Skeletal muscle satellite cell (primary cell): ENCODE measurements around the gene IGFN1.
"Not testable (repeated sequence)": the region's sequence is repeated elsewhere in the genome, so short reads cannot be mapped to it uniquely, and the experiment has no call there.

ENCODE experiments used
- H3K27me3 ChIP-seq: 2 replicates; pipeline ENCODE4 v1.7.0; 2013; ENCODE audit warnings: low read length; ENCODE audit not compliant: control insufficient read depth, insufficient read depth
- H3K36me3 ChIP-seq: 2 replicates; pipeline ENCODE4 v1.7.0; 2013; ENCODE audit warnings: mild to moderate bottlenecking, control low read depth, low read length; ENCODE audit not compliant: insufficient read depth
- H3K4me1 ChIP-seq: 2 replicates; pipeline ENCODE4 v1.7.0; 2013; ENCODE audit warnings: low read length; ENCODE audit not compliant: control insufficient read depth, insufficient read depth
- H3K4me2 ChIP-seq: 2 replicates; pipeline ENCODE4 v1.7.0; 2013; ENCODE audit warnings: mild to moderate bottlenecking, low read length
- H3K4me3 ChIP-seq: 2 replicates; pipeline ENCODE4 v1.7.0; 2013; ENCODE audit warnings: low read length
- H3K9ac ChIP-seq: 2 replicates; pipeline ENCODE4 v1.7.0; 2013; ENCODE audit warnings: mild to moderate bottlenecking, low read depth, low read length, moderate library complexity
- H3K9me3 ChIP-seq: replicated peaks from 2 replicates; pipeline ENCODE4 v1.7.0; 2013; ENCODE audit warnings: mild to moderate bottlenecking, control low read depth, low read length

IGFN1 gene

GRCh38 chr1:201254625-201255478, 64.2 kb downstream of the IGFN1 start:
- H3K4me2 ChIP-seq: no peak overlapping the region
- peaks cover 6% of the 10 kb centered on the region for H3K4me1 ChIP-seq
- H3K36me3 ChIP-seq: no peaks in the 10 kb centered on the region
- H3K27me3 ChIP-seq: no peaks in the 10 kb centered on the region
- H3K4me3 ChIP-seq: no peak overlapping the region
- H3K9me3 ChIP-seq: no peaks in the 10 kb centered on the region
- H3K9ac ChIP-seq: no peak overlapping the region

DNA sequence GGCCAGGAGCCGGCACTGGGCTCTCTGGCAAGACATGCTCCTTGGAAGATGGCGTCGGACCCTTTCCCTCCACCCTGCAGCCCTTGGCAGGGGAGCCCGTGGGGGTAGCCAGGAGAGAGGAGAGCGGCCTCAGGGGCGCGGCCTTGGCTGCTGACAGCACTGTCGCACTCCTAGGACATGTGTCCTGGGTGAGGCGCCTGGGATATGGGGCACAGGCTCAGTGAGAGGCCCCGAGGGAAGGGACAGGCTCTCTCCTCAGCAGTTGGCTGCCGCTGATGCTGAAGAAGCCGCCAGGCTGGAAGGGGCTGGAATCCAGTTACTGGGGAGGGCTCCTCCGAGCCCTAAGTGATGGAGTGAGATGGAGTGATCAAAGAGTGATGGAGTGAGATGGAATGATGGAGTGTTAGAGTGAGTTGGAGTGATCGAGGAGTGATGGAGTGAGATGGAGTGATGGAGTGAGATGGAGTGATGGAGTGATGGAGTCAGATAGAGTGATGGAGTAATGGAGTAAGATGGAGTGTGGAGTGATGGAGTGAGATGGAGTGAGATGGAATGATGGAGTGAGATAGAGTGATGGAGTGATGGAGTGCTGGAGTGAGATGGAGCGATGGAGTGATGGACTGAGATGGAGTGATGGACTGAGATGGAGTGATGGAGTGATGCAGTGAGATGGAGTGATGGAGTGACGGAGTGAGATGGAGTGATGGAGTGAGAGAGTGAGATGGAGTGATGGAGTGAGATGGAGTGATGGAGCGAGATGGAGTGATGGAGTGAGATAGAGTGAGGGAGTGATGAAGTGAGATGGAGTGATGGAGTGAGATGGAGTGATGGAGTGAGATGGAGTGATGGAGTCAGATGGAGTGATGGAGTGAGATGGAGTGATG, 65.1 kb downstream of the IGFN1 start:
- Histone ChIP-seq H3K4me2 (no peak overlapping the region), H3K4me1 (peaks cover 15% of the 10 kb centered on the region), H3K27me3 (no peaks in the 10 kb centered on the region), H3K36me3 (no peaks in the 10 kb centered on the region), H3K9ac (no peak overlapping the region), H3K9me3 (no peaks in the 10 kb centered on the region), H3K4me3 (no peak overlapping the region)

- H3K9ac ChIP-seq, H3K36me3 ChIP-seq, H3K4me2 ChIP-seq, H3K4me3 ChIP-seq, H3K9me3 ChIP-seq, H3K27me3 ChIP-seq: not testable (repeated sequence)
- peaks cover 26% of the 10 kb centered on the region for H3K4me1 ChIP-seq
Observed at GRCh38 chr1:201258132-201258531, 67.5 kb downstream of the IGFN1 start.

- no peak overlapping the region for H3K9ac ChIP-seq
Observed at GRCh38 chr1:201258763-201259230, 68.2 kb downstream of the IGFN1 start.

GRCh38 chr1:201259476-201260235, 69.0 kb downstream of the IGFN1 start:
- Histone ChIP-seq H3K4me3 (peak overlapping the region; percentile 19), H3K36me3 (no peaks in the 10 kb centered on the region), H3K9me3 (no peaks in the 10 kb centered on the region), H3K27me3 (no peaks in the 10 kb centered on the region), H3K4me1 (peaks cover 26% of the 10 kb centered on the region), H3K4me2 (peak overlapping the region; percentile 68), H3K9ac (peak overlapping the region; percentile 16)

More at GRCh38 chr1:201258763-201259230, 68.2 kb downstream of the IGFN1 start:
- H3K4me3 ChIP-seq: no peak overlapping the region
- H3K4me2 ChIP-seq: no peak overlapping the region
- peaks cover 26% of the 10 kb centered on the region for H3K4me1 ChIP-seq
- no peaks in the 10 kb centered on the region for H3K9me3 ChIP-seq
- no peaks in the 10 kb centered on the region for H3K27me3 ChIP-seq
- H3K36me3 ChIP-seq: no peaks in the 10 kb centered on the region

GRCh38 chr1:201260236-201260590, 69.6 kb downstream of the IGFN1 start:
- Histone ChIP-seq H3K9ac (no peak overlapping the region), H3K36me3 (no peaks in the 10 kb centered on the region), H3K9me3 (no peaks in the 10 kb centered on the region), H3K4me2 (peak overlapping the region; percentile 68), H3K27me3 (no peaks in the 10 kb centered on the region), H3K4me3 (peak overlapping the region; percentile 19), H3K4me1 (peaks cover 26% of the 10 kb centered on the region)

GRCh38 chr1:201260648-201261311, 70.2 kb downstream of the IGFN1 start:
- peaks cover 31% of the 10 kb centered on the region for H3K4me1 ChIP-seq
- no peaks in the 10 kb centered on the region for H3K9me3 ChIP-seq
- H3K27me3 ChIP-seq: no peaks in the 10 kb centered on the region
- H3K9ac ChIP-seq: no peak overlapping the region
- no peak overlapping the region for H3K4me2 ChIP-seq
- no peaks in the 10 kb centered on the region for H3K36me3 ChIP-seq
- no peak overlapping the region for H3K4me3 ChIP-seq

GRCh38 chr1:201261771-201262547, 71.3 kb downstream of the IGFN1 start:
- Histone ChIP-seq H3K27me3 (no peaks in the 10 kb centered on the region), H3K9ac (no peak overlapping the region), H3K36me3 (no peaks in the 10 kb centered on the region), H3K4me1 (peaks cover 41% of the 10 kb centered on the region), H3K4me3 (no peak overlapping the region), H3K4me2 (no peak overlapping the region), H3K9me3 (no peaks in the 10 kb centered on the region)

DNA sequence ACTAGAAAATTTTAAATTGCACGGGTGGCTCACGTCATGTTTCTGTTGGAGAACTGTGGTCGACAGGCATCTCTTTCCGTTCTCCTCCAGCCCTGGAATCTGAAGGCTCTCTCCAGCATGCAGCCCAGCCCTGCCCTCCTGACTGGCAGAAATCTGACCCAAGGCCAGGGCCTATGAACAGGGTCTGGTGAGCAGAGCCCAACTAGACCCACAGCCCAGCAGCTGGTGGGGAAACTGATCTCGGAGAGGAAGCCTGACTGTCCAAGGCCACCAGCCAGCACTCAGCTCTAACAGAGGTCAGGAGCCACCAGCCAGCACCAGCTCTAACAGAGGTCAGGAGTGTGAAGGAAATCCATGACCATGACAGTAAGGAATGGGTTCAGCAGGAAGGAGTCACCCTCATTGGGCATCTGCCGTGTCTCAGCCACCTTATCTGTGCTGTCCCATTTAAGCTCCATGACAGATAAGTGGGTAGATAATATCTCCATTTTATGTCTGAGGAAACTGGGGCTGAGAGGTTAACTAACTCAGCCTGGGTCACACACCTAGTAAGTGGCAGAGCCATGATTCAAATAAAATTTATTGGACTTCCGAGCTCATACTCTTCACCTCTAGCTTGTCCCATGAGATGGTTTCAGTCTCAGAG, 72.5 kb downstream of the IGFN1 start:
- Histone ChIP-seq H3K9ac (no peak overlapping the region), H3K36me3 (no peaks in the 10 kb centered on the region), H3K9me3 (no peaks in the 10 kb centered on the region), H3K4me2 (no peak overlapping the region), H3K4me3 (no peak overlapping the region), H3K4me1 (peaks cover 53% of the 10 kb centered on the region), H3K27me3 (no peaks in the 10 kb centered on the region)

DNA sequence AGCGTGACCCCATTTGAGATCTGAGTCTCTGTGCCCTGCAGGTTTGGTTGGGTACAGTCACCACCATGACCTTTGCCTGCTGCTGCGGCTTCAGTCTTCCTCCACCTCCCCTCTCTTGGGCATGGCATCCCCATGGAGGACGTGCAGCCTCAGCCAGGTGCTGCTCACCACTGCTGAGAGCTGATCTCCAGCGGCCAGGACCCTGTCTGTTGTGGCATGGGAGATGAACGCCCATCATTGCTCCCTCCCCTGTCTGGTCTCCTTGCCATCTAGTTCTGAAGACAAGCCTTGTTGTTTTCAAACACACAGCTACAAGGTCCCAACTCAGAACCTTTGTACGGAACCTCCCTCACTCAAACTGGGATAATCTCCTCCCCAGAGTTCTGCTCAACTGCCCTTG, 73.4 kb downstream of the IGFN1 start:
- Histone ChIP-seq H3K4me3 (no peak overlapping the region), H3K9me3 (no peaks in the 10 kb centered on the region), H3K27me3 (no peaks in the 10 kb centered on the region), H3K36me3 (no peaks in the 10 kb centered on the region), H3K4me2 (no peak overlapping the region), H3K4me1 (peaks cover 63% of the 10 kb centered on the region), H3K9ac (no peak overlapping the region)
